ENCODE measurements around the gene TRMT61B. TPM values are rescaled to one million over a fixed set of nuclear protein-coding genes. Genes with fewer than 3 reads are reported as not detected.

Gene TRMT61B
- total RNA-seq, 1 donor from 2014 or later, result 12.7 TPM

GRCh38 chr2:28906376-28906775 lies 36.3 kb upstream of the TRMT61B start:
- intact Hi-C loops (cut with DNase I), result no loop called here
- Histone ChIP-seq H3K9me3 (no peaks in the 10 kb centered on the region), H3K4me3 (no peak overlapping the region), H3K36me3 (peaks cover 89% of the 10 kb centered on the region), H3K27me3 (no peaks in the 10 kb centered on the region), H3K27ac (no peak overlapping the region), H3K4me1 (peaks cover 12% of the 10 kb centered on the region)
- TF ChIP-seq, protein P1, sequence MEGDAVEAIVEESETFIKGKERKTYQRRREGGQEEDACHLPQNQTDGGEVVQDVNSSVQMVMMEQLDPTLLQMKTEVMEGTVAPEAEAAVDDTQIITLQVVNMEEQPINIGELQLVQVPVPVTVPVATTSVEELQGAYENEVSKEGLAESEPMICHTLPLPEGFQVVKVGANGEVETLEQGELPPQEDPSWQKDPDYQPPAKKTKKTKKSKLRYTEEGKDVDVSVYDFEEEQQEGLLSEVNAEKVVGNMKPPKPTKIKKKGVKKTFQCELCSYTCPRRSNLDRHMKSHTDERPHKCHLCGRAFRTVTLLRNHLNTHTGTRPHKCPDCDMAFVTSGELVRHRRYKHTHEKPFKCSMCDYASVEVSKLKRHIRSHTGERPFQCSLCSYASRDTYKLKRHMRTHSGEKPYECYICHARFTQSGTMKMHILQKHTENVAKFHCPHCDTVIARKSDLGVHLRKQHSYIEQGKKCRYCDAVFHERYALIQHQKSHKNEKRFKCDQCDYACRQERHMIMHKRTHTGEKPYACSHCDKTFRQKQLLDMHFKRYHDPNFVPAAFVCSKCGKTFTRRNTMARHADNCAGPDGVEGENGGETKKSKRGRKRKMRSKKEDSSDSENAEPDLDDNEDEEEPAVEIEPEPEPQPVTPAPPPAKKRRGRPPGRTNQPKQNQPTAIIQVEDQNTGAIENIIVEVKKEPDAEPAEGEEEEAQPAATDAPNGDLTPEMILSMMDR (IDR thresholded peaks at IDR 0.05), result no peak
- no peak for ATAC-seq
- DNase-seq, result no peak

DNA sequence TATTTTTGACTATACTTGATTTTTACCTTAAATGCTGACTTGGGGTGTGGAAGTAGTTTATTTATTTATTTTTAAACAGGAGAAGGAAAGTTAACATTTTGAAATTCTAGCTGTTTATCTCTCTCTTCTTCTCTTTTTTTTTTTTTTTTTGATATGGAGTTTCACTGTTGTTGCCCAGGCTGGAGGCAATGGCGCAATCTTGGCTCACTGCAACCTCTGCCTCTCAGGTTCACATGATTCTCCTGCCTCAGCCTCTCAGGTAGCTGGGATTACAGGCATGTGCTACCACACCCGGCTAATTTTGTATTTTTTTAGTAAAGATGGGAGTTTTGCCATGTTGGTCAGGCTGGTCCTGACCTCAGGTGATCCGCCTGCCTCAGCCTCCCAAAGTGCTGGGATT lies 35.4 kb upstream of the TRMT61B start:
- Histone ChIP-seq H3K4me3 (no peak overlapping the region), H3K27ac (no peak overlapping the region), H3K36me3 (peaks cover 80% of the 10 kb centered on the region), H3K9me3 (no peaks in the 10 kb centered on the region), H3K27me3 (no peaks in the 10 kb centered on the region), H3K4me1 (peaks cover 12% of the 10 kb centered on the region)
- TF ChIP-seq, protein P1 (IDR thresholded peaks at IDR 0.05), result no peak
- ATAC-seq, result no peak
- intact Hi-C loops (cut with DNase I), result no loop called here
- DNase-seq, result no peak

GRCh38 chr2:28904802-28905457 lies 34.8 kb upstream of the TRMT61B start:
- H3K4me3 ChIP-seq, result no peak overlapping the region
- H3K27ac ChIP-seq, result no peak overlapping the region
- no peak for DNase-seq
- peaks cover 74% of the 10 kb centered on the region for H3K36me3 ChIP-seq
- no peaks in the 10 kb centered on the region for H3K27me3 ChIP-seq
- no peaks in the 10 kb centered on the region for H3K9me3 ChIP-seq
- no peak for ATAC-seq
- H3K4me1 ChIP-seq, result peaks cover 12% of the 10 kb centered on the region
- intact Hi-C loops (cut with DNase I), result no loop called here
- TF ChIP-seq, protein P1 (IDR thresholded peaks at IDR 0.05), result no peak

DNA sequence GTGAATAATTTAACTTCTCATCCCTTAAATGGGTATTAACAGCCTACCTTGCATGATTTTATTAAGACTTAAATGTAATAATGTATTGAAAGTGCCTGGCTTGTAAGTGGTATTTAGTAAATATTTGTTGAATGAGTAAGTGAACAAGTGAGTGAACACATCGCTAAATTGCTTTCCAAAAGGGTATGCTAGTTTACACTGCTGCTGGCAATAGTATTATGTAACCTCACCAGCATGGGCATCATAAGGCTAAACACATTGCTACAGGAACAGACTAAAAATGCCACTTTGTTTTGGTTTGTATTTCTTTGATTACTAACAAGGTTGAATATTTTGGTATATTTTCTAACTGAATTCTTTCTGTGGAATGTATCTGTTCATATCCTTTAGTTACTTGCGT lies 34.2 kb upstream of the TRMT61B start:
- Histone ChIP-seq H3K4me3 (no peak overlapping the region), H3K27me3 (no peaks in the 10 kb centered on the region), H3K9me3 (no peaks in the 10 kb centered on the region), H3K27ac (no peak overlapping the region), H3K36me3 (peaks cover 68% of the 10 kb centered on the region), H3K4me1 (peaks cover 12% of the 10 kb centered on the region)
- no peak for DNase-seq
- TF ChIP-seq, protein P1 (IDR thresholded peaks at IDR 0.05), result no peak
- no peak for ATAC-seq
- intact Hi-C loops (cut with DNase I), result no loop called here

DNA sequence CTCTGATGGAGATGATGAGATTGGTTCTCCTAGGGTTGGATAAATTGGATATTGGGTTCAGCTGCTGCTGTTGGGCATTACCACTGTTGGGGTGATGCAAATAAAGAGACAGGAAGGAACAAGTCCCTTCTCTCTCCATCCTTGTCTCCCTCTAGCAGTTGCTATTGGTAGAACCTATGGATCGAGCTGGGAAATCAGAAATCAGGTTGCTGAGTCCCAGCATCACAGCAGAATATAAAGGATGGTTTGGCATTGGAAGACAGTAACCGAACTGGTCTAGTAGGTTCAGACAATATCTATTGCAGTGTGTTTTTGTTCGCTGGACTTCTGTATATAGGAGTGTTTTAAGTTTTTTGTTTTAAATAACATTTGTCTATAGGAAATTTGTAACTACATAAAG lies 32.5 kb upstream of the TRMT61B start:
- no peak overlapping the region for H3K4me3 ChIP-seq
- DNase-seq (no peak), ATAC-seq (no peak)
- H3K27me3 ChIP-seq, result no peaks in the 10 kb centered on the region
- no peak overlapping the region for H3K27ac ChIP-seq
- peaks cover 17% of the 10 kb centered on the region for H3K4me1 ChIP-seq
- peaks cover 51% of the 10 kb centered on the region for H3K36me3 ChIP-seq
- intact Hi-C loops (cut with DNase I), result no loop called here
- H3K9me3 ChIP-seq, result no peaks in the 10 kb centered on the region
- TF ChIP-seq, protein P1 (IDR thresholded peaks at IDR 0.05), result no peak

- no peak for ATAC-seq
- TF ChIP-seq, protein P1 (IDR thresholded peaks at IDR 0.05), result no peak
- no peak for DNase-seq
- H3K4me3 ChIP-seq, result no peak overlapping the region
- intact Hi-C loops (cut with DNase I), result no loop called here
- H3K36me3 ChIP-seq, result peaks cover 45% of the 10 kb centered on the region
- H3K27ac ChIP-seq, result no peak overlapping the region
- no peaks in the 10 kb centered on the region for H3K27me3 ChIP-seq
- H3K4me1 ChIP-seq, result peaks cover 18% of the 10 kb centered on the region
- no peaks in the 10 kb centered on the region for H3K9me3 ChIP-seq
Observed at GRCh38 chr2:28901841-28902240, 31.7 kb upstream of the TRMT61B start.

Measured in upper lobe of right lung (tissue), 1 donor.